GM12892 (cell line): ENCODE measurements around the gene SCIN.

ENCODE experiments used
- POLR2A ChIP-seq: IDR thresholded peaks from 2 replicates; pipeline ENCODE4 v1.6.1; 2011; ENCODE audit warnings: low read depth, low read length, control low read depth
- POLR2AphosphoS5 ChIP-seq: IDR thresholded peaks from 2 replicates; pipeline ENCODE4 v1.6.1; 2011; ENCODE audit warnings: low read depth, low read length, control low read depth

- TF ChIP-seq POLR2A (no peak), POLR2AphosphoS5 (no peak)
Observed at GRCh38 chr7:12684733-12685132, 114.2 kb downstream of the SCIN start.
